CD4-positive, CD25-positive, alpha-beta regulatory T cell (primary cell): Measurements from ENCODE around the gene LHPP. TPM values are rescaled to one million over a fixed set of nuclear protein-coding genes. Genes with fewer than 3 reads are reported as not detected.
"Not testable (repeated sequence)": the region's sequence is repeated elsewhere in the genome, so short reads cannot be mapped to it uniquely, and the experiment has no call there.

Source experiments
- ATAC-seq, 2 donors: fragments of 150-1000 bp; cut with Tn5 transposase; one replicate each; pipeline ENCODE4 v1.10.0; 2021; ENCODE audit warnings: low read depth in 2 of 2, moderate number of reproducible peaks in 2 of 2, moderate library complexity in 1 of 2
- DNase-seq, 3 donors: peaks; one replicate each; pipeline versions ENCODE4 v3.0.0 to v3.0.0-alpha.2; 2012 to 2022; ENCODE audit warnings: mixed read lengths in 1 of 3
- H3K27ac ChIP-seq: one replicate; pipeline ENCODE4 v1.7.0; 2013; ENCODE audit warnings: mild to moderate bottlenecking, low read length; ENCODE audit not compliant: insufficient read depth, poor library complexity, severe bottlenecking
- H3K27me3 ChIP-seq: one replicate; pipeline ENCODE4 v1.7.0; 2013; ENCODE audit warnings: low read length; ENCODE audit not compliant: control insufficient read depth, insufficient read depth
- H3K36me3 ChIP-seq: one replicate; pipeline ENCODE4 v1.7.0; 2013; ENCODE audit warnings: mild to moderate bottlenecking, low read length, moderate library complexity; ENCODE audit not compliant: control insufficient read depth, insufficient read depth
- H3K4me1 ChIP-seq: 2 replicates; pipeline ENCODE4 v1.7.0; 2013; ENCODE audit warnings: mild to moderate bottlenecking, low read length; ENCODE audit not compliant: insufficient read depth, control insufficient read depth, poor library complexity, severe bottlenecking
- H3K4me3 ChIP-seq: one replicate; pipeline ENCODE4 v1.7.0; 2013; ENCODE audit warnings: low read depth, mild to moderate bottlenecking, low read length, moderate library complexity
- H3K9me3 ChIP-seq, 2 experiments: 1 replicate in 1 of 2; 2 replicates in 1 of 2; pipeline ENCODE4 v1.7.0; 2013; ENCODE audit warnings: low read length in 2 of 2, mild to moderate bottlenecking in 1 of 2, moderate library complexity in 1 of 2; ENCODE audit not compliant: control insufficient read depth in 2 of 2
- H3K27ac Mint-ChIP-seq, 3 donors: one replicate each; pipeline ENCODE4 v1.8.0; 2020 to 2022; ENCODE audit warnings: mild to moderate bottlenecking in 3 of 3, mixed read lengths in 3 of 3, moderate library complexity in 2 of 3
- H3K27me3 Mint-ChIP-seq: one replicate; pipeline ENCODE4 v1.8.0; 2022; ENCODE audit warnings: mild to moderate bottlenecking, mixed read lengths
- H3K36me3 Mint-ChIP-seq: one replicate; pipeline ENCODE4 v1.8.0; 2020; ENCODE audit warnings: mixed read lengths
- H3K4me1 Mint-ChIP-seq, 4 donors: one replicate each; pipeline ENCODE4 v1.8.0; 2020 to 2022; ENCODE audit warnings: mixed read lengths in 4 of 4, mild to moderate bottlenecking in 1 of 4
- H3K4me3 Mint-ChIP-seq, 4 donors: one replicate each; pipeline ENCODE4 v1.8.0; 2020 to 2022; ENCODE audit warnings: mild to moderate bottlenecking in 4 of 4, mixed read lengths in 4 of 4, moderate library complexity in 3 of 4
- H3K9me3 Mint-ChIP-seq, 7 donors: one replicate each; pipeline ENCODE4 v1.8.0; 2020 to 2022; ENCODE audit warnings: mixed read lengths in 7 of 7, mild to moderate bottlenecking in 3 of 7, moderate library complexity in 2 of 7
- polyA plus RNA-seq, 4 donors: library from polyadenylated mRNA; unstranded; fragments of 300-500 nt; fragmentation: Illumina TruSeq; gene quantifications; one replicate each; pipeline ENCODE4 v1.2.3, GENCODE V29; 2021
- total RNA-seq: library from RNA; stranded (reverse); gene quantifications from one replicate; pipeline ENCODE4 v1.2.3, GENCODE V29; 2022

The LHPP gene
- total and polyA plus RNA-seq, 5 donors from 2014 or later, result 20.1 to 29.2 (median 25.0) TPM

DNA sequence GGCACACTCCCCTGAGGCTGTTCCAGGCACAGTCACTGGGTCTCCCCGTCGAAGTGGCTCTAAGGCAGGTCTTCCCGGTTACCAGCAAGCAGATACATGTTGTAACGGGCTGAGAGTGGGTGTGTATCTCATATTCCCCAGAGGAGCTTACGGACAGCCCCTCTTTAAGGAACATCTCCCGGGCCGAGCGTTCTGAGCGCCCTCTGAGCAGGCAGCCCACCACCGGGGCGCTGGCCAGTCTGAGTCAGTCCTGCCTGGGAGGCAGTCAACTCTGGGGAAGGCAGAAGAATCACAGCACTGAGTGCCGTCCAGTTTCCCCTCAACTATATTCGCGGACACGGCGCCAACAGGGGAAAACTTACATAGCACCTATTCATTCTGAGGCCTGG, 117.4 kb downstream of the LHPP start:
- Histone ChIP-seq H3K36me3 (no peaks in the 10 kb centered on the region), H3K4me1 (no peaks in the 10 kb centered on the region), H3K9me3 (no peaks in the 10 kb centered on the region), H3K27ac (no peak overlapping the region), H3K27me3 (no peaks in the 10 kb centered on the region), H3K4me3 (no peak overlapping the region)
- peaks cover 0 to 7% (median 2%) of the 10 kb centered on the region in 7 donors for H3K9me3 Mint-ChIP-seq
- no peak for ATAC-seq
- peaks cover 0 to 6% (median 0%) of the 10 kb centered on the region in 4 donors for H3K4me1 Mint-ChIP-seq
- no peak for DNase-seq
- no peak overlapping the region for H3K4me3 Mint-ChIP-seq
- H3K27ac Mint-ChIP-seq, result no peak overlapping the region
- H3K36me3 Mint-ChIP-seq, result peaks cover 10% of the 10 kb centered on the region
- H3K27me3 Mint-ChIP-seq, result no peaks in the 10 kb centered on the region

DNA sequence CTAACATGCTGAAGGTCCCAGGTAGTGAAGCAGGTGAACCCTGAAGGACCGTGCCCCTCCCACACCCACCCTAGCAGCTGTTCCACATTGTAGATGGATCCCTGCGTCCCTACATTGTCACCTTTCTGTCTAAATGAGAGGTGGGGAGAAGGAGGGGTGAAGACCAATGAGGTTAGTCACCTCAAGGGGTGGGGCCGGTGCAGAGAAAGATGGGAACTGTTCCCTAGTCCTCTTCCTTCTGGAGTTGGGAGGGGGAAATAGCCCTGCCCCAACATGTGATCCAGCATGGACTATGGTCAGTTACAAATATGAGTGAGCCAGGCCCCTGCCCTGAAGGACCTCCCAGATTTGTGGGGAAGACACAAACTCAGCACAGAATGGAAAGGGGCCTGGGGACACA, 124.5 kb downstream of the LHPP start:
- H3K27ac ChIP-seq, result no peak overlapping the region
- peak overlapping the region in 1 of 3 donors; percentile 32 for H3K27ac Mint-ChIP-seq
- ATAC-seq, result no peak
- H3K27me3 ChIP-seq, result no peaks in the 10 kb centered on the region
- no peaks in the 10 kb centered on the region for H3K9me3 ChIP-seq
- no peak overlapping the region for H3K4me3 ChIP-seq
- H3K9me3 Mint-ChIP-seq, result peaks cover 0 to 2% (median 0%) of the 10 kb centered on the region in 7 donors
- H3K4me1 Mint-ChIP-seq, result peaks cover 0 to 6% (median 0%) of the 10 kb centered on the region in 4 donors
- H3K36me3 ChIP-seq, result no peaks in the 10 kb centered on the region
- no peak for DNase-seq
- H3K4me1 ChIP-seq, result no peaks in the 10 kb centered on the region
- no peaks in the 10 kb centered on the region for H3K27me3 Mint-ChIP-seq
- peaks cover 5% of the 10 kb centered on the region for H3K36me3 Mint-ChIP-seq
- no peak overlapping the region for H3K4me3 Mint-ChIP-seq

DNA sequence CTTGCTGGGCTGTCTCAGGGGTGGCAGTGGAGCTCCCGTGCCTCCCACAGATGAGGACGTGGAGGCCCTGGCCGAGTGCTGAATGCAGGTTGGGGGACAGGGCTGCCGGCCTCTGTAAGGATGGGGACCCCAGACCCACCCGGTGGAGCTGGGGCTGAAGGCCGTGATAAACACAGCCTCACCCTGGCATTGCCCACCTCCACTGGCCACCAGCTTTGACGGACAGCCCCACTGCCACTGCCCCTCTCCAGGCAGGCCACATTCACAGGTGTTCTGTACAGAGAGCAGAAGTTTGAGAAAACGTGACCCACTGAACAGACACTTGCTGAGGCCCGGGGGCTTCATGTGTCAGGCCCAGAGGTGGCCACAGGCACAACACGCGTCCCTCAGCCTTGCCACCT, 126.2 kb downstream of the LHPP start:
- no peaks in the 10 kb centered on the region for H3K4me1 Mint-ChIP-seq
- H3K27ac ChIP-seq, result no peak overlapping the region
- H3K27ac Mint-ChIP-seq, result no peak overlapping the region
- H3K9me3 Mint-ChIP-seq, result peaks cover 0 to 5% (median 0%) of the 10 kb centered on the region in 7 donors
- H3K36me3 Mint-ChIP-seq, result peaks cover 8% of the 10 kb centered on the region
- H3K27me3 ChIP-seq, result no peaks in the 10 kb centered on the region
- H3K27me3 Mint-ChIP-seq, result no peaks in the 10 kb centered on the region
- DNase-seq (no peak), ATAC-seq (no peak)
- no peak overlapping the region for H3K4me3 ChIP-seq
- no peak overlapping the region for H3K4me3 Mint-ChIP-seq
- no peaks in the 10 kb centered on the region for H3K9me3 ChIP-seq
- no peaks in the 10 kb centered on the region for H3K4me1 ChIP-seq
- peaks cover 4% of the 10 kb centered on the region for H3K36me3 ChIP-seq

DNA sequence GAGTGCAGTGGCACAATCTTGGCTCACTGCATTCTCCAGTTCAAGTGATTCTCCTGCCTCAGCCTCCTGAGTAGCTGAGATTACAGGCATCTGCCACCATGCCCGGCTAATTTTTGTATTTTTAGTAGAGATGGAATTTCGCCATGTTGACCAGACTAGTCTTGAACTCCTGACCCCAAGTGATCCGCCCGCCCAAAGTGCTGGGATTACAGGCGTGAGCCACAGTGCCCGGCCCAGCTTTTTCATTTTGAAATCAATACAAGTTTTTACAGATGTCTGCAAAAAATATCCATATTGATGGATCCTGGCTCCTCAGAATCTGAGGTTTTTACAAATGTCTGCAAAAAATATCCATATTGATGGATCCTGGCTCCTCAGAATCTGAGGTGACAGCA, 126.7 kb downstream of the LHPP start:
- H3K4me1 ChIP-seq, ATAC-seq: not testable (repeated sequence)

DNA sequence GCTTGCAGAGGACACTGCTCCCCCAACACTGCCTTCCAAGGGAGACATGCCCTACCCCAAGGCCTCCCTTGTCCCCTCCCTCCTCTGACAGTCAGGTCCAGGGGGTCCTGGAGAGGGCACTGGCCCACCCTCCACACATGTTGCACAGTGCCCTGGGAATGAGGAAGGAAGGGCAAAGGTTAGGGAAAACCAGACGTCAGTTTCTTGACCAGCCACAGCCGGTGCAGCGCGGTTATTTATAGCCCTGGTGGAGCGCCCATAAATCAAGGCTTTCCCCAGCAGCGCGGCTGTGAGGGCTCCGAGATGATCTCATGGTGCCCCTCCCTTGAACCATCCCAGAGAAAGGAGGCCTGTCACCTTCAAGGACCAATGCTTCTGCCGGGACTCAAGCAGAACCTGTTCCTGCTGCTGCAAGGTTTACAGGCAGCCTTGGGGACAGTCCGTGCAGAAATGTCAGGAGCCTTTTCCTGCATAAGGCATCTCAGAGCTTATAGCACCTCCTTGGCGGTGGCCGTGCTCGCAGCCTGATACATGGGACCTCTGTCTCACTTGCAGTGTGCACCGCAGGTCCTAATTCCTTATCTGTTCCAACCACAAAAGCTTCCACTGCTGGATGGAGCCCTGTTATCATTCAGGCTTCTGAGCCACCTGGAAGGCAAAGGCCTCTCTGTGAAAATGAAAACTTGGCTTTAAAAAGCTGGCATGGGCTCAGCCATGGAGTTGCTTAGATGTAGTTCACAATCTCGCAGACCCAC, 127.3 kb downstream of the LHPP start:
- Mint-ChIP-seq H3K4me1 (no peaks in the 10 kb centered on the region), H3K9me3 (peaks cover 0 to 5% (median 0%) of the 10 kb centered on the region in 7 donors), H3K27ac (no peak overlapping the region), H3K36me3 (peaks cover 8% of the 10 kb centered on the region), H3K27me3 (no peaks in the 10 kb centered on the region), H3K4me3 (no peak overlapping the region)
- DNase-seq (no peak), ATAC-seq (no peak)
- H3K9me3 ChIP-seq, result no peaks in the 10 kb centered on the region
- H3K4me1 ChIP-seq, result no peaks in the 10 kb centered on the region
- H3K36me3 ChIP-seq, result peaks cover 4% of the 10 kb centered on the region
- no peaks in the 10 kb centered on the region for H3K27me3 ChIP-seq
- no peak overlapping the region for H3K4me3 ChIP-seq
- no peak overlapping the region for H3K27ac ChIP-seq

More for the DNA sequence above, 126.7 kb downstream of the LHPP start:
- H3K27me3 ChIP-seq, H3K36me3 Mint-ChIP-seq, H3K4me3 Mint-ChIP-seq, DNase-seq, H3K27me3 Mint-ChIP-seq, H3K9me3 Mint-ChIP-seq, H3K36me3 ChIP-seq, H3K27ac Mint-ChIP-seq, H3K27ac ChIP-seq, H3K4me1 Mint-ChIP-seq, H3K9me3 ChIP-seq, H3K4me3 ChIP-seq: not testable (repeated sequence)

DNA sequence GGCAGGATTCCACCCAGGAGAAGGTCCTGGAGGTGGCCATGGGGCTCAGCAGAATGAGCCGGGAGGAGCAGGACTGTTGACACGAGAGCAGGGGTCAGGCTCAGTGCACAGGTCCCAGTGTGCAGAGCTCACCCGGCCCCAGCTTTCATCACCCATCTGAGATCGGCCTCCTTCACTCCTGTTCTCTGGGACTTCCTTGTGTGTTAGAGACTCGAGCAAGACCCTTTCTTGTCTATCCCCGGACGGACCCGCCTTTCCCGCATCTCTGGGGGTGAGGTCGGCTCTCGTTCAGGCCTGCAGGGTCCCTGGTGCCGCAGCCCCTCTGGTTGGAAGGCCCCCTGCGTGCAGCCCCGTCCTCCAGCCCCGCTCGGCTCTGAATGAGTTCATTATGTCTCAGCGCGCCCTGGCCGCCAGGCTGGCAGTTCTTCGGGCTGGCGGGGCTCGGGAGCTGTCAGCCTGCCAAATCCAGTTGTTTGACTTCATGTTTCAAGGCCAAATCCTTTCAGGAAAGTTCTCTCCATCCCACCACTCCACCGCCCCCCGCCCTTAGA, 127.9 kb downstream of the LHPP start:
- no peaks in the 10 kb centered on the region for H3K27me3 Mint-ChIP-seq

DNA sequence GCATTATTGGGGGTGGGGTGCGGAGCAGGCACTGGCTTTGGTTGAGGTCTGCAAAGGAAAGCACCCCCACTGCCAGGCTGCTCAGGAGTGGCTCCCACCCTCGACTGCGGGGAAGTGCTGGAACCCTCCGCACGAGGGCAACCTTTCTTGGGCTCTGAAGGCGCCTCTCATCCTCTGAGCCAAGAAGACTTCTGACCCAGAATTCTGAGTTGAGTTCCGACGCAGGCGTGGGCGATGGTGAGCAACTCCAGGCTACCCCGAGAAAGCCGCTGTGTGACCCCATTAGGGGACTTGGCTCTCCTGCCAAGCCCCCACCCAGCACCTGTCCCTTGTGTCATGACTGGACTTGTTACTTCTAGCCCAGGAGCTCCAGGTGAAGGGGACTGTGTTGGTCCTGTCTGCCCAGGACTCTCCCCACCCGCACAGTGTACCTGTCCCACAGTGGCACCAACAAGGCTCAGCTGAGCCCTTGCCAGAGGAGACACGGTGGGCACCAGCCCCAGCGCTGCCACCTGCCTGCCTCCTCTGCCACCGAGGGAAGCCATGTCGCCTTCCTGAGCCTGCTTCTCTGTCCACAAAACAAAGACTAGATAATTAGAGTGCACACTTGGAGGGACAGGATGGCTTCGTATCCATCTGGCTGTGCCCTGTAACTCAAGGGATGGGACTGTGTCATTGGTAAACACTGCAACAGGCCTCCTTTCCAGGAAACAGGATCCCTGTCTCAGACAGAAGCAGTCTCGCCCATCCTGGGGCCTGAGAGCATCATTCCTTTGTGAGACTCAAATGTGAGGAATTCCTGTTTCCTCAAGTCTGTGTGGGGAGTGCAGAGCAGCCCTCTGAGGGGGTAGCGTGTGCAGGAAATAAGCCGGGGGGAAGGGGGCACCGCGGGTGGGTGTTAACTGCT, 128.8 kb downstream of the LHPP start:
- Mint-ChIP-seq H3K27ac (no peak overlapping the region), H3K9me3 (peaks cover 0 to 5% (median 0%) of the 10 kb centered on the region in 7 donors), H3K4me3 (no peak overlapping the region), H3K27me3 (no peaks in the 10 kb centered on the region), H3K36me3 (peaks cover 8% of the 10 kb centered on the region), H3K4me1 (peaks cover 0 to 6% (median 1%) of the 10 kb centered on the region in 4 donors)
- Histone ChIP-seq H3K27ac (no peak overlapping the region), H3K36me3 (peaks cover 4% of the 10 kb centered on the region), H3K4me3 (no peak overlapping the region), H3K27me3 (no peaks in the 10 kb centered on the region), H3K9me3 (no peaks in the 10 kb centered on the region), H3K4me1 (no peaks in the 10 kb centered on the region)
- DNase-seq (no peak), ATAC-seq (no peak)

More for the DNA sequence above, 127.9 kb downstream of the LHPP start:
- no peak overlapping the region for H3K27ac ChIP-seq
- ATAC-seq (no peak), DNase-seq (no peak)
- H3K9me3 Mint-ChIP-seq, result peaks cover 0 to 5% (median 0%) of the 10 kb centered on the region in 7 donors
- H3K27ac Mint-ChIP-seq, result peak overlapping the region in 1 of 3 donors; percentile 14
- H3K4me3 ChIP-seq, result no peak overlapping the region
- peaks cover 4% of the 10 kb centered on the region for H3K36me3 ChIP-seq
- H3K9me3 ChIP-seq, result no peaks in the 10 kb centered on the region
- H3K4me3 Mint-ChIP-seq, result no peak overlapping the region
- no peaks in the 10 kb centered on the region for H3K4me1 ChIP-seq
- H3K4me1 Mint-ChIP-seq, result peaks cover 0 to 2% (median 0%) of the 10 kb centered on the region in 4 donors
- H3K36me3 Mint-ChIP-seq, result peaks cover 8% of the 10 kb centered on the region
- H3K27me3 ChIP-seq, result no peaks in the 10 kb centered on the region
